Body of pancreas (tissue), 4 donors: ENCODE measurements around the gene VPS35L. TPM values are rescaled to one million over a fixed set of nuclear protein-coding genes. Genes with fewer than 3 reads are reported as not detected.

ENCODE experiments used
- ATAC-seq: fragments of 150-250 bp; one replicate; pipeline ENCODE4 v1.9.1; 2016
- DNase-seq, 4 donors: peaks; one replicate each; pipeline ENCODE4 v3.0.0-alpha.2; 2019
- H3K27ac ChIP-seq, 4 donors: fragments of 200-600 bp; sonication (generic); 1 replicate in 3 of 4; 2 replicates in 1 of 4; pipeline versions ENCODE4 v1.5.1 to v1.6.1; 2016 to 2019; ENCODE audit warnings: mild to moderate bottlenecking in 1 of 4, mixed read lengths in 1 of 4, moderate library complexity in 1 of 4
- H3K27me3 ChIP-seq, 2 donors: fragments of 200-600 bp; sonication (generic); one replicate each; pipeline ENCODE4 v1.6.0; 2016; ENCODE audit warnings: mild to moderate bottlenecking in 1 of 2
- H3K36me3 ChIP-seq, 2 donors: fragments of 200-600 bp; sonication (generic); replicated peaks in 1 of 2; 2 replicates each; pipeline ENCODE4 v1.5.1; 2016; ENCODE audit warnings: low read depth in 2 of 2; ENCODE audit not compliant: insufficient read depth in 1 of 2
- H3K4me1 ChIP-seq: fragments of 200-600 bp; sonication (generic); one replicate; pipeline ENCODE4 v1.6.0; 2016
- H3K4me3 ChIP-seq, 2 donors: fragments of 200-600 bp; sonication (generic); 1 replicate in 1 of 2; 2 replicates in 1 of 2; pipeline ENCODE4 v1.5.1; 2016 to 2019
- H3K9me3 ChIP-seq, 3 donors: fragments of 200-600 bp; sonication (generic); 1 replicate in 2 of 3; 2 replicates in 1 of 3; pipeline ENCODE4 v1.5.1; 2016
- CTCF ChIP-seq, 7 experiments: fragments of 450-650 bp in 4 of 7; fragments of 200-600 bp in 3 of 7; sonication (generic) in 3 of 7; IDR thresholded peaks; one replicate each; pipeline ENCODE4 v1.5.1; 2016 to 2019; ENCODE audit warnings: antibody characterized with exemption in 7 of 7
- POLR2A ChIP-seq, 3 donors: fragments of 450-650 bp; IDR thresholded peaks; one replicate each; pipeline ENCODE4 v1.6.1; 2016; ENCODE audit warnings: antibody characterized with exemption in 3 of 3, mild to moderate bottlenecking in 2 of 3
- WGBS, 2 donors: methylation state at CpG; one replicate each; pipeline ENCODE4 v1.1.5; 2017; 5-methylcytosine and 5-hydroxymethylcytosine counted together
- intact Hi-C: fragments of 100-400 bp; cut with DNase I; formaldehyde crosslinking; loops from one replicate; pipeline ENCODE4 v1.15.1; 2023
- total RNA-seq, 2 donors: library from RNA; depleted of rRNA; stranded (reverse); fragments of >200 nt; gene quantifications; one replicate each; pipeline ENCODE4 v1.1.0, GENCODE V29; 2016

Gene VPS35L
- total RNA-seq, 2 donors from 2014 or later = 25.4 to 31.6 TPM

- no peak overlapping the region for H3K27ac ChIP-seq
- H3K4me1 ChIP-seq = peaks cover 4% of the 10 kb centered on the region
- DNase-seq = no peak
- ATAC-seq = no peak
- H3K27me3 ChIP-seq = no peaks in the 10 kb centered on the region
- no peaks in the 10 kb centered on the region for H3K9me3 ChIP-seq
- WGBS, 2 donors = 71 to 74% methylated on average over 5 to 6 of the region's 6 CpGs
- intact Hi-C loops = no loop called here
- H3K36me3 ChIP-seq = peaks cover 0 to 2% of the 10 kb centered on the region in 2 donors
- no peak for TF ChIP-seq CTCF (IDR thresholded peaks at IDR 0.05)
- TF ChIP-seq POLR2A (IDR thresholded peaks at IDR 0.05) = no peak
- H3K4me3 ChIP-seq = no peak overlapping the region
These were observed 43.5 kb downstream of the VPS35L start for GRCh38 chr16:19598805-19599510.

GRCh38 chr16:19599968-19600716, 44.6 kb downstream of the VPS35L start:
- 70 to 72% methylated on average over 5 of the region's 5 CpGs for WGBS, 2 donors
- DNase-seq = no peak
- peaks cover 2% of the 10 kb centered on the region for H3K4me1 ChIP-seq
- no peaks in the 10 kb centered on the region for H3K9me3 ChIP-seq
- H3K27me3 ChIP-seq = no peaks in the 10 kb centered on the region
- no peak overlapping the region for H3K27ac ChIP-seq
- H3K36me3 ChIP-seq = peaks cover 0 to 2% of the 10 kb centered on the region in 2 donors
- no peak for ATAC-seq
- H3K4me3 ChIP-seq = no peak overlapping the region
- no peak for TF ChIP-seq POLR2A (IDR thresholded peaks at IDR 0.05)
- TF ChIP-seq CTCF (IDR thresholded peaks at IDR 0.05) = no peak
- intact Hi-C loops = loop anchor here (5.0 kb wide), 1 partner anchor 287 kb away; no protein-coding TSS in a partner anchor

GRCh38 chr16:19601083-19601976, 45.8 kb downstream of the VPS35L start:
- ATAC-seq (no peak), DNase-seq (peak; percentile 25 to 52 (median 42))
- 55 to 56% methylated on average over 13 of the region's 13 CpGs for WGBS, 2 donors
- no peaks in the 10 kb centered on the region for H3K4me1 ChIP-seq
- no peak overlapping the region for H3K4me3 ChIP-seq
- peaks cover 0 to 2% of the 10 kb centered on the region in 2 donors for H3K36me3 ChIP-seq
- H3K9me3 ChIP-seq = no peaks in the 10 kb centered on the region
- intact Hi-C loops = loop anchor here (5.0 kb wide), 1 partner anchor 286 kb away; no protein-coding TSS in a partner anchor
- H3K27me3 ChIP-seq = no peaks in the 10 kb centered on the region
- H3K27ac ChIP-seq = no peak overlapping the region
- TF ChIP-seq CTCF (IDR thresholded peaks at IDR 0.05) = peak; percentile 28 to 79 (median 72)
- no peak for TF ChIP-seq POLR2A (IDR thresholded peaks at IDR 0.05)

GRCh38 chr16:19604911-19605310, 49.4 kb downstream of the VPS35L start:
- Histone ChIP-seq H3K4me1 (no peaks in the 10 kb centered on the region), H3K9me3 (no peaks in the 10 kb centered on the region), H3K4me3 (no peak overlapping the region), H3K27ac (no peak overlapping the region), H3K36me3 (peaks cover 0 to 2% of the 10 kb centered on the region in 2 donors), H3K27me3 (no peaks in the 10 kb centered on the region)
- DNase-seq = no peak
- WGBS, 2 donors = 81 to 89% methylated on average over 4 of the region's 4 CpGs
- TF ChIP-seq POLR2A (IDR thresholded peaks at IDR 0.05) = no peak
- no peak for TF ChIP-seq CTCF (IDR thresholded peaks at IDR 0.05)
- no peak for ATAC-seq
- intact Hi-C loops = loop anchor here (5.0 kb wide), 1 partner anchor 282 kb away; no protein-coding TSS in a partner anchor
